ENCODE measurements around the gene KIFBP. TPM values are rescaled to one million over a fixed set of nuclear protein-coding genes. Genes with fewer than 3 reads are reported as not detected.

KIFBP gene
- total RNA-seq, 1 experiment from 2014 or later = 26.9 TPM

GRCh38 chr10:68982389-68982788 is 6.2 kb upstream of the KIFBP start (continued):
- no peak for TF ChIP-seq EZH2phosphoT487 (IDR thresholded peaks at IDR 0.05; ENCODE audit: borderline replicate concordance)
- no peak for TF ChIP-seq YY1 (IDR thresholded peaks at IDR 0.05; ENCODE audit: extremely low read depth, insufficient replicate concordance, low read depth, low read length)
- no peak for TF ChIP-seq RAD21 (IDR thresholded peaks at IDR 0.05; ENCODE audit: low read depth)

GRCh38 chr10:68987611-68988010 is 992 bp upstream of the KIFBP start:
- Histone ChIP-seq H3K27ac (ENCODE audit: low read depth, low read length) (no peak overlapping the region), H3K36me3 (ENCODE audit: control insufficient read depth in 1 of 2, insufficient read depth in 2 of 2, low read length in 2 of 2) (peaks cover 11 to 16% of the 10 kb centered on the region in 2 experiments), H3K79me2 (ENCODE audit: insufficient read depth, low read length) (peaks cover 56% of the 10 kb centered on the region), H3K9ac (ENCODE audit: low read length) (no peak overlapping the region), H2AFZ (ENCODE audit: low read depth, low read length, poor library complexity, severe bottlenecking) (no peak overlapping the region), H4K20me1 (ENCODE audit: insufficient read depth) (0 out of 2 replicates have a peak, but pooled peaks cover 5% of the 10 kb centered on the region), H3K4me1 (ENCODE audit: control insufficient read depth in 1 of 2, insufficient read depth in 2 of 2, low read length in 2 of 2) (peaks cover 11 to 17% of the 10 kb centered on the region in 2 experiments), H3K4me2 (ENCODE audit: low read length) (no peak overlapping the region), H3K9me3 (ENCODE audit: control insufficient read depth in 1 of 2, insufficient read depth in 1 of 2, low read depth in 1 of 2, low read length in 2 of 2) (no peaks in the 10 kb centered on the region), H3K9me2 (ENCODE audit: insufficient read depth) (no peaks in the 10 kb centered on the region), H3K4me3 (replicated peaks in 1 of 2; ENCODE audit: low read depth in 1 of 2, low read length in 2 of 2) (no peak overlapping the region), H3K27me3 (ENCODE audit: insufficient read depth, low read length) (no peaks in the 10 kb centered on the region)
- RAD21 ChIA-PET (ENCODE audit: low non-redundant PET in 1 of 2, low total read pairs in 2 of 2, uncharacterized antibody in 2 of 2, unreplicated experiment in 2 of 2) = interaction anchor here in 1 of 2 experiments (0.5 kb wide), 1 partner anchor 227 kb away, joined by 3 read pairs; no protein-coding TSS in a partner anchor
- CTCF ChIA-PET = interaction anchor here (1.1 to 1.9 kb wide), 3 partner anchors 18 to 421 kb away, joined by 3 to 4 read pairs (median 4); no protein-coding TSS in a partner anchor
- no TSS peak for BruUV-seq (replicated peaks)
- intact Hi-C loops (cut with micrococcal nuclease) = no loop called here
- DNase-seq (ENCODE audit: low read depth, low spot score) = no peak
- POLR2A ChIA-PET = interaction anchor here (1.7 kb wide), 1 partner anchor 31 kb away, joined by 4 read pairs; the partner anchor contains the start of gene DDX21
- ATAC-seq = no peak
- TF ChIP-seq POLR2AphosphoS5 (IDR thresholded peaks at IDR 0.05; ENCODE audit: low read depth, low read length) (no peak), EZH2 (IDR thresholded peaks at IDR 0.05) (no peak), RAD21 (IDR thresholded peaks at IDR 0.05; ENCODE audit: low read depth) (no peak), SP1 (IDR thresholded peaks at IDR 0.05; ENCODE audit: low read depth) (no peak), SRF (IDR thresholded peaks at IDR 0.05; ENCODE audit: low read depth) (no peak), JUND (IDR thresholded peaks at IDR 0.05) (no peak), ZFX (IDR thresholded peaks at IDR 0.05) (no peak)
